GM12891 (cell line): Measurements from ENCODE around the gene LFNG.

Source experiments
- PAX5 ChIP-seq: IDR thresholded peaks from 2 replicates; pipeline ENCODE4 v1.6.1; 2011; ENCODE audit warnings: low read length, moderate library complexity, mild to moderate bottlenecking; ENCODE audit not compliant: insufficient read depth, severe bottlenecking
- POLR2A ChIP-seq: IDR thresholded peaks from 2 replicates; pipeline ENCODE4 v1.6.1; 2011; ENCODE audit warnings: low read depth, low read length, control low read depth
- POLR2AphosphoS5 ChIP-seq: IDR thresholded peaks from 2 replicates; pipeline ENCODE4 v1.6.1; 2011; ENCODE audit warnings: low read depth, low read length, control low read depth
- POU2F2 ChIP-seq: IDR thresholded peaks from 2 replicates; pipeline ENCODE4 v1.6.1; 2011; ENCODE audit warnings: low read depth, mild to moderate bottlenecking, control low read depth, low read length, moderate library complexity
- SPI1 ChIP-seq: IDR thresholded peaks from 2 replicates; pipeline ENCODE4 v1.6.1; 2011; ENCODE audit warnings: low read depth, low read length, control low read depth
- TAF1 ChIP-seq: IDR thresholded peaks from 2 replicates; pipeline ENCODE4 v1.6.1; 2011; ENCODE audit warnings: low read depth, low read length, control low read depth

GRCh38 chr7:2492038-2492437 is 27.5 kb upstream of the LFNG start:
- TF ChIP-seq TAF1 (no peak), SPI1 (no peak), POU2F2 (no peak), POLR2A (no peak), POLR2AphosphoS5 (no peak), PAX5 (no peak)
